ENCODE results near the gene HSPH1.
A peak's percentile ranks its signal among the peaks of the same experiment; 100 is the strongest.
"Not testable (repeated sequence)": the region's sequence is repeated elsewhere in the genome, so short reads cannot be mapped to it uniquely, and the experiment has no call there.

The HSPH1 gene

GRCh38 chr13:31177813-31178495 is 16.2 kb upstream of the HSPH1 start:
- H3K36me3 ChIP-seq (ENCODE audit: control insufficient read depth, insufficient read depth, low read length); H3K4me3 ChIP-seq (ENCODE audit: extremely low read depth, insufficient read depth, low read length, poor library complexity, severe bottlenecking); H3K9me3 ChIP-seq (ENCODE audit: control insufficient read depth, low read length); H3K4me1 ChIP-seq (ENCODE audit: control insufficient read depth, insufficient read depth, low read length, poor library complexity, severe bottlenecking); H3K27ac ChIP-seq (ENCODE audit: low read depth, low read length, severe bottlenecking): not testable (repeated sequence)
- WGBS, 2 experiments (ENCODE audit: insufficient coverage in 2 of 2) = 95 to 99% methylated on average over 12 of the region's 12 CpGs

DNA sequence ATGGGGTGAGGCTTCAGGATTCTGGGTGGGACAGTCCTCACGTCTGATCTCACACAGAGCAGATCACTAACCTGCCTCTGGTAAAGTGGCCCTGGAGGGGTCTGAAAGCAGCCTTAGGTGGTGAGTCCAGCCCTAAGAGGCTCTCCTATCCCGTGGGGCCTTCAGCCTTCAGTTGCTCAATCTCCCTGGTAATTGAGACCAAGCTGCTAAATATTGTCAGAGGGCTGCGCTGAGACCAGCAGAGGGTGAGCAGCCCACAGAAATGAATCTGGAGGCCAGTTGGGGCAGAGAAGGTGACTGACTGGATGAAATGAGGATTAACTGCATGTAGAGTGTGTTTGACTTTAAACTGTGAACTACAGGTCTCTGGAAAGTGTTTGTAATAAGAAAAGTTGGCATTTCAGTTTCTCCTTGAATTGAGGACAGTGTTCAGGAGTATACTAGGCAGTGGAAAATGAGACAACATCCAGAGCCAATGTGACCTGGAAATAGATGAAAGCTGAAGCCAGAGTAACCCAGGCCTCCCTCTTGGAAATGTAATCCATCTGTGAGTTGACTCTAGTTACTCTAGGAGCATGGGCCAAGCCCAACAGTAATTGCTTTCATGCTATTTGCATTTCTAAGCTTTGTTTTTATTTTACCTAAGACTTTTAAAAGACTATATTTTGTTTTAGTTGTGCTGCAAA is 14.3 kb upstream of the HSPH1 start:
- no peak overlapping the region for H3K4me3 ChIP-seq (ENCODE audit: extremely low read depth, insufficient read depth, low read length, poor library complexity, severe bottlenecking)
- H3K36me3 ChIP-seq (ENCODE audit: control insufficient read depth, insufficient read depth, low read length) = no peaks in the 10 kb centered on the region
- no peak overlapping the region for H3K27ac ChIP-seq (ENCODE audit: low read depth, low read length, severe bottlenecking)
- H3K9me3 ChIP-seq (ENCODE audit: control insufficient read depth, low read length) = no peaks in the 10 kb centered on the region
- no peaks in the 10 kb centered on the region for H3K4me1 ChIP-seq (ENCODE audit: control insufficient read depth, insufficient read depth, low read length, poor library complexity, severe bottlenecking)
- whole genome bisulfite sequencing, 2 experiments (ENCODE audit: insufficient coverage in 2 of 2) = 100% methylated on average over 2 to 3 of the region's 3 CpGs

- Histone ChIP-seq H3K9me3 (ENCODE audit: control insufficient read depth, low read length) (no peaks in the 10 kb centered on the region), H3K4me3 (ENCODE audit: extremely low read depth, insufficient read depth, low read length, poor library complexity, severe bottlenecking) (no peak overlapping the region), H3K4me1 (ENCODE audit: control insufficient read depth, insufficient read depth, low read length, poor library complexity, severe bottlenecking) (no peaks in the 10 kb centered on the region), H3K27ac (ENCODE audit: low read depth, low read length, severe bottlenecking) (no peak overlapping the region), H3K36me3 (ENCODE audit: control insufficient read depth, insufficient read depth, low read length) (no peaks in the 10 kb centered on the region)
- WGBS, 2 experiments (ENCODE audit: insufficient coverage in 2 of 2) = 100% methylated on average over 1 of the region's 3 CpGs; no CpG with 5 or more reads in 1 of the 2 experiments
These were observed 12.3 kb upstream of the HSPH1 start for GRCh38 chr13:31174018-31174417.

DNA sequence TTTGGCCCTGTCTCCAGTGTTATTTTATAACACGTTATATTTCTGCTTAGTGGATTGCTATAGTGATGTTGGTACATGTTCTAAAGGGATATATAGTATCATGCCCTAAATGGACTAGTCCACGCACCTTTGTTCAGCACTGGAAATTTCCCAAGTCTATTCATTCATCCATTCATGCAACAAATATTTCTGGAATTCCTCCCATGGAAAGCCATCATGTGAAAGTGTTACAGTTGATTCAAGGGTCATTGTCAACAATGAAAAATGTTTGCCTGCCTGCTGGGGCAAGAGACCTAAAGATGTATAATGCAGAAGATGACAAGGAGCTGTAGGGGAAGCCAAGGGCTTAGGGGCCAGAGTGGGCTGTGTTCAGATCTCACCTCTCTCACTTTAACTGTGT is 10.8 kb upstream of the HSPH1 start:
- Histone ChIP-seq H3K27ac (ENCODE audit: low read depth, low read length, severe bottlenecking) (no peak overlapping the region), H3K36me3 (ENCODE audit: control insufficient read depth, insufficient read depth, low read length) (no peaks in the 10 kb centered on the region), H3K9me3 (ENCODE audit: control insufficient read depth, low read length) (no peaks in the 10 kb centered on the region), H3K4me3 (ENCODE audit: extremely low read depth, insufficient read depth, low read length, poor library complexity, severe bottlenecking) (no peak overlapping the region), H3K4me1 (ENCODE audit: control insufficient read depth, insufficient read depth, low read length, poor library complexity, severe bottlenecking) (no peaks in the 10 kb centered on the region)
- 100% methylated on average over 1 of the region's 2 CpGs; no CpG with 5 or more reads in 1 of the 2 experiments for WGBS, 2 experiments (ENCODE audit: insufficient coverage in 2 of 2)

GRCh38 chr13:31172001-31172400 is 10.3 kb upstream of the HSPH1 start:
- Histone ChIP-seq H3K36me3 (ENCODE audit: control insufficient read depth, insufficient read depth, low read length) (no peaks in the 10 kb centered on the region), H3K4me3 (ENCODE audit: extremely low read depth, insufficient read depth, low read length, poor library complexity, severe bottlenecking) (no peak overlapping the region), H3K27ac (ENCODE audit: low read depth, low read length, severe bottlenecking) (no peak overlapping the region), H3K4me1 (ENCODE audit: control insufficient read depth, insufficient read depth, low read length, poor library complexity, severe bottlenecking) (no peaks in the 10 kb centered on the region), H3K9me3 (ENCODE audit: control insufficient read depth, low read length) (no peaks in the 10 kb centered on the region)
- 100% methylated on average over 1 of the region's 3 CpGs; no CpG with 5 or more reads in 1 of the 2 experiments for whole genome bisulfite sequencing, 2 experiments (ENCODE audit: insufficient coverage in 2 of 2)

GRCh38 chr13:31168736-31169135 is 7.0 kb upstream of the HSPH1 start:
- Histone ChIP-seq H3K4me1 (ENCODE audit: control insufficient read depth, insufficient read depth, low read length, poor library complexity, severe bottlenecking) (no peaks in the 10 kb centered on the region), H3K9me3 (ENCODE audit: control insufficient read depth, low read length) (no peaks in the 10 kb centered on the region), H3K4me3 (ENCODE audit: extremely low read depth, insufficient read depth, low read length, poor library complexity, severe bottlenecking) (no peak overlapping the region), H3K27ac (ENCODE audit: low read depth, low read length, severe bottlenecking) (no peak overlapping the region), H3K36me3 (ENCODE audit: control insufficient read depth, insufficient read depth, low read length) (no peaks in the 10 kb centered on the region)
- WGBS, 2 experiments (ENCODE audit: insufficient coverage in 2 of 2) = 78 to 94% methylated on average over 7 to 8 of the region's 11 CpGs

DNA sequence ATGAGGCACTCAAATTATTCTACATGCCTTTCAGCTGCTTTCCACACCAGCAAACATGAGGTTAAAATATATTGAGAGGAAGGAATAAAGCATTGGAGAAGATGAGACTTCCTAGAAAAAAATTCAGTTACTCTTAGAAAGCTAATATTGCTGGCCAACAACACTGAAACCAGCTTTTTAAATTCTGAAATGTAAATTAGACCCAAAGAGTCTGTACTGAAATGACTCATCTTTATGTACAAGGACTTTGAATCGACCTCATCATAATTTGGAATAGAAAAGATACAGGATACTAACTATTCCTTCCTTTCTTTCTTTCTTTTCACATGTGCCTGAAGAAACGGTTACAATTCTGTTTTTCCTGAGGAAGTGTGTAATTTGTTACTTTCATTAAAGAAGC is 6.5 kb upstream of the HSPH1 start:
- H3K4me1 ChIP-seq (ENCODE audit: control insufficient read depth, insufficient read depth, low read length, poor library complexity, severe bottlenecking) = no peaks in the 10 kb centered on the region
- no peaks in the 10 kb centered on the region for H3K9me3 ChIP-seq (ENCODE audit: control insufficient read depth, low read length)
- no CpG with 5 or more reads among the region's 2 CpGs for WGBS, 2 experiments (ENCODE audit: insufficient coverage in 2 of 2)
- H3K36me3 ChIP-seq (ENCODE audit: control insufficient read depth, insufficient read depth, low read length) = no peaks in the 10 kb centered on the region
- no peak overlapping the region for H3K27ac ChIP-seq (ENCODE audit: low read depth, low read length, severe bottlenecking)
- no peak overlapping the region for H3K4me3 ChIP-seq (ENCODE audit: extremely low read depth, insufficient read depth, low read length, poor library complexity, severe bottlenecking)

DNA sequence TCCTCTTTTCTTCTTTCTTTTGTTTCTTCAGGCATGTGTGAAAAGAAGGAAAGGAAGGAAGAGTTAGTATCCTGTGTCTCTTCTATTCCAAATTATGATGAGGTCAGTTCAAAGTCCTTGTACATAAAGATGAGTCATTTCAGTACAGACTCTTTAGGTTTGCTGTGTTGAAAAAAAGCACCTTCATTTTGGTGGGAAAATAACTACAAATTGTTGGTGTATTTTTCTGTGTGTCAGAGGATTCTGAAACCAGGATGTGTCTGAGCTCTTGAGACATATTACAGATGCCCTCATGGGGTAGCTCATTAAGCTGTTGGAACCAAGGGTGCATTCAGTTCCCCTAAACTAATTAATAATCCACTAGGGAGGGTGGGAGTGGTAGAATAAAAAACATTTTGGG is 5.8 kb upstream of the HSPH1 start:
- Histone ChIP-seq H3K27ac (ENCODE audit: low read depth, low read length, severe bottlenecking) (no peak overlapping the region), H3K4me3 (ENCODE audit: extremely low read depth, insufficient read depth, low read length, poor library complexity, severe bottlenecking) (no peak overlapping the region), H3K9me3 (ENCODE audit: control insufficient read depth, low read length) (no peaks in the 10 kb centered on the region), H3K4me1 (ENCODE audit: control insufficient read depth, insufficient read depth, low read length, poor library complexity, severe bottlenecking) (no peaks in the 10 kb centered on the region), H3K36me3 (ENCODE audit: control insufficient read depth, insufficient read depth, low read length) (no peaks in the 10 kb centered on the region)

DNA sequence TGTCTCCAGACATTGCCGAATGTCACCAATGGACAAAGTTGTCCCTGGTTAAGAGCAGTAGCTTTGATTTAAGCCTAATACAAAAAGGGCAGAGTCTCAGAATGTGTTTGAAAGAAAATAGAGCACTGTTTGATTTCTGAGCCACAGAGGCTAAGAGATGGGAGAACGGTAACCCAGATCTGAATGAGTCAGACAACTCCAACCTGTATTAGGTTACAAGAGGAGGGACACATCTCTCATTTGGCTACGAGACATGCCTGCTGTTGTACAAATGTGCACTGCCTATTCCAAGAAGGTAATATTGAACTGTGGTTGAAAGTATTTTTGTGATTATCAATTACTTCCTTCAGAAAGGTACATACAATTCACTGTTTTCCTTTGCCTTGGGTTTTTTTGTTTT is 4.9 kb upstream of the HSPH1 start:
- H3K27ac ChIP-seq (ENCODE audit: low read depth, low read length, severe bottlenecking) = no peak overlapping the region
- H3K36me3 ChIP-seq (ENCODE audit: control insufficient read depth, insufficient read depth, low read length) = no peaks in the 10 kb centered on the region
- no peaks in the 10 kb centered on the region for H3K9me3 ChIP-seq (ENCODE audit: control insufficient read depth, low read length)
- no peak overlapping the region for H3K4me3 ChIP-seq (ENCODE audit: extremely low read depth, insufficient read depth, low read length, poor library complexity, severe bottlenecking)
- 88 to 90% methylated on average over 2 of the region's 3 CpGs for WGBS, 2 experiments (ENCODE audit: insufficient coverage in 2 of 2)
- no peaks in the 10 kb centered on the region for H3K4me1 ChIP-seq (ENCODE audit: control insufficient read depth, insufficient read depth, low read length, poor library complexity, severe bottlenecking)

DNA sequence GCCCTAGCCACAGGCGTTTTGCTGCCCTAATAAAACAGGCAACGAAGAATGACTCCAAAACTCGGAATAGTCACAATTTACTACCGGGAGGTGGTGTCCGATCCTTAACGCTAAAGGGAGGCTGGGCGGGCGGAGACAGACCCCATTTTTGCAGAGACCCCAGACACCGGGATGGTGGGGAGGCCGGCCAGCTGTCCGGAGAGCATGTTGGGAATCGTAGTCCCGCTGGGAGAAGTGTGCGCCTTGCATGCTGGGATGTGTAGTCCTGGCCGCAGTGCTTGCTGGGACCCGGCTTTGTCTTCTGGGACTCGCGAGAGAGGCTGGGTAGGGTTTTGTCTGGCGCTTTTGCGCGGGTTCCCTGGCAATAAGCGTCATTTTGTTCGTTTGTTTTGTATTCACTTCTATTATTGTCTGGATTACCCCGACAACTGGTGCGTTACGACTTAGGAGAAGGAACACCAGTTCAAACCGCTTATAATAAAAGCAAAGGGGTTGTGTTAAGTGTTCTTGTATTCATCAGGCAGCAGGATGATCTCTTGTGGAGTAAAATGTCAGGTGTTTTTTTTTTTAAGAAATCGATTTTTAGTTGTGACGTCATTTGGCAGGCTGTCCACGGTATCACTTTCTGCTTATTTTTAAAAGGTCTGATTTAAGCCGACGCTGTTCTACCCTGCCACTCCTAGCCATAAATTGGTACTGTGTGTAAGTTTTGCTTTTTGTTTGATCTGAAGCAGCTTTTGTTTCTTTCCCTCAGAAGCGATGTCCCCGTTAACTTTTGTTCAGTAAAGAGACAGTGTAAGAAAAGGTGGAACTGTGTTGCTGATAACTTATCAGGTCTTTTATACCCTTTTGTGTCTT is 676 bp upstream of the HSPH1 start:
- peak overlapping the region; percentile 98 for H3K4me3 ChIP-seq (ENCODE audit: extremely low read depth, insufficient read depth, low read length, poor library complexity, severe bottlenecking)
- H3K9me3 ChIP-seq (ENCODE audit: control insufficient read depth, low read length) = no peaks in the 10 kb centered on the region
- peaks cover 13% of the 10 kb centered on the region for H3K36me3 ChIP-seq (ENCODE audit: control insufficient read depth, insufficient read depth, low read length)
- H3K27ac ChIP-seq (ENCODE audit: low read depth, low read length, severe bottlenecking) = peak overlapping the region; percentile 89
- H3K4me1 ChIP-seq (ENCODE audit: control insufficient read depth, insufficient read depth, low read length, poor library complexity, severe bottlenecking) = peaks cover 8% of the 10 kb centered on the region
- WGBS, 2 experiments (ENCODE audit: insufficient coverage in 2 of 2) = 5 to 10% methylated on average over 17 to 21 of the region's 34 CpGs
